IPS-18a (cell line): ENCODE results near the gene TTPAL.

ENCODE experiments used
- H3K27ac ChIP-seq: one replicate; pipeline ENCODE4 v1.5.1; 2013; ENCODE audit warnings: low read length
- H3K27me3 ChIP-seq: one replicate; pipeline ENCODE4 v1.6.1; 2013; ENCODE audit warnings: mild to moderate bottlenecking, low read length; ENCODE audit not compliant: control insufficient read depth, insufficient read depth
- H3K36me3 ChIP-seq: one replicate; pipeline ENCODE4 v1.6.1; 2013; ENCODE audit warnings: low read depth, low read length; ENCODE audit not compliant: control insufficient read depth
- H3K4me1 ChIP-seq: one replicate; pipeline ENCODE4 v1.6.1; 2013; ENCODE audit warnings: low read depth, low read length; ENCODE audit not compliant: control insufficient read depth
- H3K4me3 ChIP-seq: one replicate; pipeline ENCODE4 v1.5.1; 2013; ENCODE audit warnings: low read length
- H3K9ac ChIP-seq: one replicate; pipeline ENCODE4 v1.6.1; 2013; ENCODE audit warnings: mild to moderate bottlenecking, low read length, moderate library complexity
- H3K9me3 ChIP-seq: one replicate; pipeline ENCODE4 v1.6.1; 2013; ENCODE audit warnings: low read depth, low read length; ENCODE audit not compliant: control insufficient read depth

Gene TTPAL

GRCh38 chr20:44479643-44480042 is 4.0 kb downstream of the TTPAL start:
- H3K27me3 ChIP-seq, result no peaks in the 10 kb centered on the region
- no peaks in the 10 kb centered on the region for H3K9me3 ChIP-seq
- no peak overlapping the region for H3K4me3 ChIP-seq
- peaks cover 4% of the 10 kb centered on the region for H3K4me1 ChIP-seq
- peaks cover 13% of the 10 kb centered on the region for H3K36me3 ChIP-seq
- H3K27ac ChIP-seq, result no peak overlapping the region
- no peak overlapping the region for H3K9ac ChIP-seq

- Histone ChIP-seq H3K27ac (no peak overlapping the region), H3K27me3 (no peaks in the 10 kb centered on the region), H3K9ac (no peak overlapping the region), H3K4me1 (peaks cover 4% of the 10 kb centered on the region), H3K9me3 (no peaks in the 10 kb centered on the region), H3K4me3 (no peak overlapping the region), H3K36me3 (peaks cover 13% of the 10 kb centered on the region)
Observed at GRCh38 chr20:44480097-44480496, 4.4 kb downstream of the TTPAL start.

GRCh38 chr20:44481719-44482416 is 6.2 kb downstream of the TTPAL start:
- Histone ChIP-seq H3K4me3 (no peak overlapping the region), H3K9me3 (no peaks in the 10 kb centered on the region), H3K36me3 (peaks cover 20% of the 10 kb centered on the region), H3K27ac (no peak overlapping the region), H3K27me3 (no peaks in the 10 kb centered on the region), H3K4me1 (no peaks in the 10 kb centered on the region), H3K9ac (no peak overlapping the region)

- peaks cover 20% of the 10 kb centered on the region for H3K36me3 ChIP-seq
- no peak overlapping the region for H3K4me3 ChIP-seq
- no peaks in the 10 kb centered on the region for H3K27me3 ChIP-seq
- H3K9ac ChIP-seq, result no peak overlapping the region
- no peaks in the 10 kb centered on the region for H3K9me3 ChIP-seq
- no peaks in the 10 kb centered on the region for H3K4me1 ChIP-seq
- no peak overlapping the region for H3K27ac ChIP-seq
Observed at GRCh38 chr20:44483112-44483511, 7.4 kb downstream of the TTPAL start.

GRCh38 chr20:44485078-44485829 is 9.6 kb downstream of the TTPAL start:
- no peaks in the 10 kb centered on the region for H3K27me3 ChIP-seq
- H3K9me3 ChIP-seq, result no peaks in the 10 kb centered on the region
- peaks cover 34% of the 10 kb centered on the region for H3K36me3 ChIP-seq
- H3K4me3 ChIP-seq, result no peak overlapping the region
- H3K4me1 ChIP-seq, result no peaks in the 10 kb centered on the region
- no peak overlapping the region for H3K9ac ChIP-seq
- H3K27ac ChIP-seq, result no peak overlapping the region

- no peaks in the 10 kb centered on the region for H3K4me1 ChIP-seq
- H3K36me3 ChIP-seq, result peaks cover 34% of the 10 kb centered on the region
- no peak overlapping the region for H3K27ac ChIP-seq
- no peak overlapping the region for H3K9ac ChIP-seq
- H3K9me3 ChIP-seq, result no peaks in the 10 kb centered on the region
- H3K27me3 ChIP-seq, result no peaks in the 10 kb centered on the region
- no peak overlapping the region for H3K4me3 ChIP-seq
Observed at GRCh38 chr20:44485830-44486198, 10.1 kb downstream of the TTPAL start.

- H3K27ac ChIP-seq, result no peak overlapping the region
- peaks cover 36% of the 10 kb centered on the region for H3K36me3 ChIP-seq
Observed at GRCh38 chr20:44488551-44488950, 12.9 kb downstream of the TTPAL start.

GRCh38 chr20:44489223-44489622 is 13.5 kb downstream of the TTPAL start:
- H3K27me3 ChIP-seq, result no peaks in the 10 kb centered on the region
- no peak overlapping the region for H3K27ac ChIP-seq

More at GRCh38 chr20:44488551-44488950, 12.9 kb downstream of the TTPAL start:
- H3K4me1 ChIP-seq, result no peaks in the 10 kb centered on the region
- no peak overlapping the region for H3K9ac ChIP-seq
- no peaks in the 10 kb centered on the region for H3K27me3 ChIP-seq
- no peaks in the 10 kb centered on the region for H3K9me3 ChIP-seq
- no peak overlapping the region for H3K4me3 ChIP-seq

GRCh38 chr20:44489931-44490330 is 14.3 kb downstream of the TTPAL start:
- Histone ChIP-seq H3K36me3 (peaks cover 36% of the 10 kb centered on the region), H3K4me3 (no peak overlapping the region), H3K27ac (no peak overlapping the region), H3K27me3 (no peaks in the 10 kb centered on the region), H3K4me1 (no peaks in the 10 kb centered on the region), H3K9ac (no peak overlapping the region), H3K9me3 (no peaks in the 10 kb centered on the region)

More at GRCh38 chr20:44489223-44489622, 13.5 kb downstream of the TTPAL start:
- Histone ChIP-seq H3K36me3 (peaks cover 36% of the 10 kb centered on the region), H3K9ac (no peak overlapping the region), H3K9me3 (no peaks in the 10 kb centered on the region), H3K4me3 (no peak overlapping the region), H3K4me1 (no peaks in the 10 kb centered on the region)

GRCh38 chr20:44491635-44492395 is 16.1 kb downstream of the TTPAL start:
- Histone ChIP-seq H3K9ac (no peak overlapping the region), H3K9me3 (no peaks in the 10 kb centered on the region), H3K36me3 (peaks cover 44% of the 10 kb centered on the region), H3K27me3 (no peaks in the 10 kb centered on the region), H3K4me1 (no peaks in the 10 kb centered on the region), H3K4me3 (no peak overlapping the region), H3K27ac (no peak overlapping the region)

- Histone ChIP-seq H3K36me3 (peaks cover 45% of the 10 kb centered on the region), H3K9me3 (no peaks in the 10 kb centered on the region), H3K4me1 (no peaks in the 10 kb centered on the region), H3K4me3 (no peak overlapping the region), H3K9ac (no peak overlapping the region), H3K27me3 (no peaks in the 10 kb centered on the region), H3K27ac (no peak overlapping the region)
Observed at GRCh38 chr20:44494266-44494665, 18.6 kb downstream of the TTPAL start.
